ENCODE results near the gene KCTD11. TPM values are rescaled to one million over a fixed set of nuclear protein-coding genes. Genes with fewer than 3 reads are reported as not detected.
A peak's percentile ranks its signal among the peaks of the same experiment; 100 is the strongest.

KCTD11 gene
- total RNA-seq, 1 experiment from 2014 or later = 5.1 TPM

DNA sequence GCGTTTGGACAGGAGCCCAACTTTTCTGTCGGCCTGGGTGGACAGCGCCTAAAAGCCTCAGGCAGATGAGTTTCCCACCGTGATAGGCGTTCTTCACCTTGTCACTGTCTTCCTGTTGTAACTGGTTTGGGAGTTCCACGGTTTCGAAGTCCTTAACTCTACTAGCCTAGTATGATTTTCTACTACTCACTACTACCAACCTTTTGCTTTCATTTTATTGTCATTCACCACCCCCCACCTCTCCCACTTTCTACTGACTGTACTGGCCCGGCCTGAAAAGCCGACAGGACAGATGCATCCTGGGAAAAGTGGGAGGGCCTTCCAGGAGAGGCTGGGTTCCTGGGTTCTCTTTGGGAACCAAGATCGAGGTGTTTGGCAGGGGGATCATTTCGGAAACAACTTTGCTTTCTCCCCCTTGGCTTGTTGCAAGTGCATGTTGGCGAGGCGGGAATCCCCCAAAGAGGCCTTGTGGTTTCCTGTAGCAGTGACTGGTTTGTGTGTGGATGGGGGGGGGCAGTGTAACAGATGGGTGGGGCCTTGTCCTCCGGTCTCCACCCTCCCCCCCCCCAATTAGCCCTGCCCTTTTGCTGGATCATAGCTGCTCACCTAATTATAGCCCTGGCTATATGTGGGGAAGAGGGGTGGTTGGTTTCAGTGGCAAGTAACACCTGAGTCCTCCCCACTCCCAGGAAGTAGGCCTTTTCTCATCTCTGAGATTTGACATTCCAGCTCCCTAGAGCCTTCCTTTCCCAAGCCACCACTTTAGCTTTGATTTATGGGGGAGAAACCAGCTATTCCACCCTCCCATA, 43.1 kb upstream of the KCTD11 start:
- TF ChIP-seq, protein P1, sequence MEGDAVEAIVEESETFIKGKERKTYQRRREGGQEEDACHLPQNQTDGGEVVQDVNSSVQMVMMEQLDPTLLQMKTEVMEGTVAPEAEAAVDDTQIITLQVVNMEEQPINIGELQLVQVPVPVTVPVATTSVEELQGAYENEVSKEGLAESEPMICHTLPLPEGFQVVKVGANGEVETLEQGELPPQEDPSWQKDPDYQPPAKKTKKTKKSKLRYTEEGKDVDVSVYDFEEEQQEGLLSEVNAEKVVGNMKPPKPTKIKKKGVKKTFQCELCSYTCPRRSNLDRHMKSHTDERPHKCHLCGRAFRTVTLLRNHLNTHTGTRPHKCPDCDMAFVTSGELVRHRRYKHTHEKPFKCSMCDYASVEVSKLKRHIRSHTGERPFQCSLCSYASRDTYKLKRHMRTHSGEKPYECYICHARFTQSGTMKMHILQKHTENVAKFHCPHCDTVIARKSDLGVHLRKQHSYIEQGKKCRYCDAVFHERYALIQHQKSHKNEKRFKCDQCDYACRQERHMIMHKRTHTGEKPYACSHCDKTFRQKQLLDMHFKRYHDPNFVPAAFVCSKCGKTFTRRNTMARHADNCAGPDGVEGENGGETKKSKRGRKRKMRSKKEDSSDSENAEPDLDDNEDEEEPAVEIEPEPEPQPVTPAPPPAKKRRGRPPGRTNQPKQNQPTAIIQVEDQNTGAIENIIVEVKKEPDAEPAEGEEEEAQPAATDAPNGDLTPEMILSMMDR (IDR thresholded peaks at IDR 0.05; ENCODE audit: insufficient read depth in 1 of 2, low read depth in 1 of 2, low read length in 1 of 2, severe bottlenecking in 1 of 2, unreplicated experiment in 1 of 2) = no peak
- POLR2A ChIA-PET = interaction anchor here (0.6 kb wide), 2 partner anchors 40 to 74 kb away, joined by 5 read pairs; no protein-coding TSS in a partner anchor
- H3K4me3 Mint-ChIP-seq (ENCODE audit: unreplicated experiment) = peak overlapping the region; percentile 93
- H3K36me3 Mint-ChIP-seq (ENCODE audit: insufficient read depth, unreplicated experiment) = peaks cover 68% of the 10 kb centered on the region
- peak overlapping the region; percentile 93 for H3K27ac Mint-ChIP-seq (ENCODE audit: unreplicated experiment)
- no TSS peak for BruUV-seq (replicated peaks)
- H3K27me3 ChIP-seq (replicated peaks; ENCODE audit: control insufficient read depth, insufficient read depth, low read length) = no peaks in the 10 kb centered on the region
- H3K9me3 ChIP-seq = no peaks in the 10 kb centered on the region
- H3K4me1 Mint-ChIP-seq (ENCODE audit: low read depth, unreplicated experiment) = peaks cover 10% of the 10 kb centered on the region
- peaks cover 2% of the 10 kb centered on the region; the same call in 1 of the 2 replicates for H3K4me1 ChIP-seq
- H3K4me3 ChIP-seq (ENCODE audit: low read depth, low read length) = peak overlapping the region; percentile 71
- intact Hi-C loops (cut with micrococcal nuclease; ENCODE audit: unreplicated experiment) = loop anchor here (5.0 kb wide), 1 partner anchor 173 kb away; the partner anchor contains the start of genes POLR2A and SLC35G6
- DNase-seq = peak; percentile 72
- peaks cover 5% of the 10 kb centered on the region for H3K36me3 ChIP-seq (ENCODE audit: control insufficient read depth, insufficient read depth, low read length)
- CTCF ChIA-PET = no interaction called here
- H3K9me3 Mint-ChIP-seq (ENCODE audit: unreplicated experiment) = no peaks in the 10 kb centered on the region
- no peaks in the 10 kb centered on the region for H3K27me3 Mint-ChIP-seq (ENCODE audit: insufficient read depth, unreplicated experiment)

DNA sequence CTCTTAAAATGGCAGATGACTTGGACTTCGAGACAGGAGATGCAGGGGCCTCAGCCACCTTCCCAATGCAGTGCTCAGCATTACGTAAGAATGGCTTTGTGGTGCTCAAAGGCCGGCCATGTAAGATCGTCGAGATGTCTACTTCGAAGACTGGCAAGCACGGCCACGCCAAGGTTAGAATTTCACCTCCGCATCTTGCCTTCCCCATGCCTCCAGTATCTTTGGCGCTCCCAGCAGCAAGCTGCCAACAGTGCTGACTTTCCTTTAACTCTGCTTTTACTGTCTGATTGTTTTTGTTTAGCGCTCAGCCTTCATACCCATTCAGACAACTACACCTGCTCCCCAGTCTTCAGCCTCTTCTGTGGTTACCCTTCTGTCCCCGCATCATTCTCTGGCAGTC, 42.3 kb upstream of the KCTD11 start:
- ChIA-PET CTCF (interaction anchor here (0.5 kb wide), 1 partner anchor 70 kb away, joined by 3 read pairs; the partner anchor contains the start of gene PHF23), POLR2A (interaction anchor here (0.6 kb wide), 2 partner anchors 39 to 75 kb away, joined by 5 read pairs; no protein-coding TSS in a partner anchor)
- TF ChIP-seq, protein P1 (IDR thresholded peaks at IDR 0.05; ENCODE audit: insufficient read depth in 1 of 2, low read depth in 1 of 2, low read length in 1 of 2, severe bottlenecking in 1 of 2, unreplicated experiment in 1 of 2) = no peak
- Histone ChIP-seq H3K4me3 (ENCODE audit: low read depth, low read length) (no peak overlapping the region), H3K36me3 (ENCODE audit: control insufficient read depth, insufficient read depth, low read length) (peaks cover 5% of the 10 kb centered on the region), H3K9me3 (no peaks in the 10 kb centered on the region), H3K27me3 (replicated peaks; ENCODE audit: control insufficient read depth, insufficient read depth, low read length) (no peaks in the 10 kb centered on the region), H3K4me1 (peaks cover 4% of the 10 kb centered on the region; the same call in 1 of the 2 replicates)
- intact Hi-C loops (cut with micrococcal nuclease; ENCODE audit: unreplicated experiment) = loop anchor here (5.0 kb wide), 1 partner anchor 173 kb away; the partner anchor contains the start of genes POLR2A and SLC35G6
- peak overlapping the region; percentile 78 for H3K27ac Mint-ChIP-seq (ENCODE audit: unreplicated experiment)
- peaks cover 15% of the 10 kb centered on the region for H3K4me1 Mint-ChIP-seq (ENCODE audit: low read depth, unreplicated experiment)
- BruUV-seq (replicated peaks) = no TSS peak
- DNase-seq = no peak
- H3K9me3 Mint-ChIP-seq (ENCODE audit: unreplicated experiment) = no peaks in the 10 kb centered on the region
- peaks cover 73% of the 10 kb centered on the region for H3K36me3 Mint-ChIP-seq (ENCODE audit: insufficient read depth, unreplicated experiment)
- peak overlapping the region; percentile 93 for H3K4me3 Mint-ChIP-seq (ENCODE audit: unreplicated experiment)
- H3K27me3 Mint-ChIP-seq (ENCODE audit: insufficient read depth, unreplicated experiment) = no peaks in the 10 kb centered on the region

DNA sequence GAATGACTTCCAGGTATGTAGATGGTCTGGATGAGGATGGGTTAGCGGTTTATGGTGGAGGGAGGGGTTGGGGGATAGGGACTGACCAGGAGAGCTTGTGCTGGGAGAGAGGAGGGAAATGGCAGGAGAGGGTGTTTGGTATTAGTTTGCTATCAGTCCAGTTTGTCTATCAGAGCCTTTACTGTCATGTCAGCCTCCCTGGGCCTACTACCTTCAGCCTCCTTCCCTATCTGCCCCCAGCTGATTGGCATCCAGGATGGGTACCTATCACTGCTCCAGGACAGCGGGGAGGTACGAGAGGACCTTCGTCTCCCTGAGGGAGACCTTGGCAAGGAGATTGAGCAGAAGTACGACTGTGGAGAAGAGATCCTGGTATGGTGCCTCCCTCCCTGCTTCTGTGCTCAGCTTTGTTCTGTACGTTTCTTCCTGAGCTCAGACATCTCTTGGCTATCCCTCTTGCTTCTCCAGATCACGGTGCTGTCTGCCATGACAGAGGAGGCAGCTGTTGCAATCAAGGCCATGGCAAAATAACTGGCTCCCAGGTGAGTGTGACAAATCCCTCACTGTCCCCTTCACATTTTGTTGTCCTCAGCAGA, 40.8 kb upstream of the KCTD11 start:
- Mint-ChIP-seq H3K4me1 (ENCODE audit: low read depth, unreplicated experiment) (peaks cover 18% of the 10 kb centered on the region), H3K36me3 (ENCODE audit: insufficient read depth, unreplicated experiment) (peaks cover 82% of the 10 kb centered on the region), H3K4me3 (ENCODE audit: unreplicated experiment) (no peak overlapping the region), H3K27me3 (ENCODE audit: insufficient read depth, unreplicated experiment) (no peaks in the 10 kb centered on the region), H3K27ac (ENCODE audit: unreplicated experiment) (peak overlapping the region; percentile 78), H3K9me3 (ENCODE audit: unreplicated experiment) (no peaks in the 10 kb centered on the region)
- Histone ChIP-seq H3K4me3 (ENCODE audit: low read depth, low read length) (no peak overlapping the region), H3K9me3 (no peaks in the 10 kb centered on the region), H3K27me3 (replicated peaks; ENCODE audit: control insufficient read depth, insufficient read depth, low read length) (no peaks in the 10 kb centered on the region), H3K36me3 (ENCODE audit: control insufficient read depth, insufficient read depth, low read length) (peaks cover 5% of the 10 kb centered on the region), H3K4me1 (peaks cover 4% of the 10 kb centered on the region; the same call in 1 of the 2 replicates)
- TF ChIP-seq, protein P1 (IDR thresholded peaks at IDR 0.05; ENCODE audit: insufficient read depth in 1 of 2, low read depth in 1 of 2, low read length in 1 of 2, severe bottlenecking in 1 of 2, unreplicated experiment in 1 of 2) = no peak
- DNase-seq = no peak
- ChIA-PET CTCF (no interaction called here), POLR2A (no interaction called here)
- intact Hi-C loops (cut with micrococcal nuclease; ENCODE audit: unreplicated experiment) = no loop called here
- BruUV-seq (replicated peaks) = TSS peak; percentile 40

Data from Caco-2 (cell line).